H1 (cell line): ENCODE data around the gene FAM72B. TPM values are rescaled to one million over a fixed set of nuclear protein-coding genes. Genes with fewer than 3 reads are reported as not detected.
"Not testable (repeated sequence)": the region's sequence is repeated elsewhere in the genome, so short reads cannot be mapped to it uniquely, and the experiment has no call there.

ENCODE experiments used
- CTCF ChIA-PET: fragments of 300-600 bp; sonication (Branson Sonifier 250); formaldehyde crosslinking; loops from one replicate; lab custom pipeline; 2021; ENCODE audit not compliant: partially characterized antibody; lab: Charles Lee
- POLR2A ChIA-PET: fragments of 300-600 bp; sonication (Branson Sonifier 250); formaldehyde crosslinking; loops from one replicate; lab custom pipeline; 2021; ENCODE audit warnings: inconsistent platforms; ENCODE audit not compliant: partially characterized antibody; lab: Charles Lee
- DNase-seq, 2 experiments: peaks; one replicate each; pipeline versions ENCODE4 v3.0.0 to v3.0.0-alpha.2; 2010 to 2022; ENCODE audit warnings: low spot score in 2 of 2, low read depth in 1 of 2, mixed read lengths in 1 of 2
- FAIRE-seq: peaks from 2 replicates; lab custom pipeline; 2011; peaks lifted over from hg19 to GRCh38; lab: Jason Lieb, UNC
- H2AFZ ChIP-seq: 2 replicates; pipeline ENCODE4 v1.8.1; 2012; ENCODE audit warnings: low read length, inconsistent platforms
- H2AK5ac ChIP-seq: 2 replicates; pipeline ENCODE4 v1.6.1; 2013; ENCODE audit warnings: low read depth, low read length
- H2BK120ac ChIP-seq: replicated peaks from 2 replicates; pipeline ENCODE3; 2013; ENCODE audit warnings: low read depth, low read length, inconsistent platforms
- H2BK12ac ChIP-seq: 2 replicates; pipeline ENCODE4 v1.6.1; 2013; ENCODE audit warnings: low read depth, low read length
- H2BK15ac ChIP-seq: 2 replicates; pipeline ENCODE4 v1.6.1; 2013; ENCODE audit warnings: low read length
- H2BK20ac ChIP-seq: 2 replicates; pipeline ENCODE4 v1.6.1; 2013; ENCODE audit warnings: low read length
- H2BK5ac ChIP-seq: 2 replicates; pipeline ENCODE4 v1.6.1; 2013; ENCODE audit warnings: low read depth, low read length
- H3K14ac ChIP-seq: 2 replicates; pipeline ENCODE4 v1.6.1; 2013; ENCODE audit warnings: inconsistent platforms; ENCODE audit not compliant: insufficient read length
- H3K18ac ChIP-seq: 2 replicates; pipeline ENCODE4 v1.6.1; 2013; ENCODE audit warnings: low read length; ENCODE audit errors: extremely low read depth
- H3K23ac ChIP-seq: 2 replicates; pipeline ENCODE4 v1.6.1; 2013; ENCODE audit warnings: inconsistent platforms; ENCODE audit not compliant: insufficient read length
- H3K23me2 ChIP-seq: 2 replicates; pipeline ENCODE4 v1.6.1; 2013; ENCODE audit warnings: low read depth, low read length
- H3K27ac ChIP-seq: 2 replicates; pipeline ENCODE4 v1.6.1; 2011; ENCODE audit warnings: low read depth, low read length, inconsistent platforms
- H3K27me3 ChIP-seq, 4 experiments: replicated peaks in 1 of 4; 1 replicate in 1 of 4; 2 replicates in 3 of 4; pipeline versions ENCODE4 v1.6.1 to v1.8.1; 2011 to 2013; ENCODE audit warnings: low read length in 3 of 4, mild to moderate bottlenecking in 3 of 4, inconsistent platforms in 2 of 4, mixed read lengths in 2 of 4, moderate library complexity in 1 of 4; ENCODE audit not compliant: control insufficient read depth in 3 of 4, insufficient read depth in 3 of 4; ENCODE audit errors: extremely low read depth in 1 of 4
- H3K36me3 ChIP-seq, 4 experiments: 2 replicates each; pipeline versions ENCODE4 v1.6.1 to v1.8.1; 2011 to 2013; ENCODE audit warnings: mild to moderate bottlenecking in 4 of 4, low read length in 3 of 4, moderate library complexity in 2 of 4, control low read depth in 1 of 4, inconsistent platforms in 1 of 4; ENCODE audit not compliant: insufficient read depth in 4 of 4, control insufficient read depth in 2 of 4
- H3K4ac ChIP-seq: replicated peaks from 2 replicates; pipeline ENCODE3; 2013; ENCODE audit warnings: low read length, low read depth, mixed read lengths, inconsistent platforms; ENCODE audit not compliant: insufficient read length
- H3K4me1 ChIP-seq, 4 experiments: replicated peaks in 1 of 4; 1 replicate in 1 of 4; 2 replicates in 3 of 4; pipeline versions ENCODE4 v1.6.1 to v1.8.1; 2011 to 2013; ENCODE audit warnings: low read length in 3 of 4, inconsistent platforms in 2 of 4, mixed read lengths in 1 of 4; ENCODE audit not compliant: insufficient read depth in 4 of 4, control insufficient read depth in 3 of 4
- H3K4me2 ChIP-seq, 2 experiments: 2 replicates each; pipeline versions ENCODE4 v1.6.1 to v1.8.1; 2011 to 2013; ENCODE audit warnings: low read depth in 2 of 2, low read length in 2 of 2, control low read depth in 1 of 2, inconsistent platforms in 1 of 2, mild to moderate bottlenecking in 1 of 2; ENCODE audit not compliant: insufficient read depth in 1 of 2
- H3K4me3 ChIP-seq, 4 experiments: fragments of 200-600, 300-600 bp in 1 of 4; sonication (generic), shearing (Covaris generic), sonication (Bioruptor Twin) in 1 of 4; 2 replicates each; pipeline versions ENCODE4 v1.5.1 to v1.8.1; 2011 to 2016; ENCODE audit warnings: low read length in 4 of 4, low read depth in 3 of 4, control low read depth in 2 of 4, inconsistent platforms in 2 of 4, mild to moderate bottlenecking in 2 of 4, mixed read lengths in 1 of 4, moderate library complexity in 1 of 4; ENCODE audit not compliant: insufficient read depth in 2 of 4; ENCODE audit errors: extremely low read depth in 1 of 4
- H3K56ac ChIP-seq: replicated peaks from 2 replicates; pipeline ENCODE3; 2013; ENCODE audit warnings: low read depth, mild to moderate bottlenecking, mixed read lengths, low read length, inconsistent platforms; ENCODE audit not compliant: insufficient read length
- H3K79me1 ChIP-seq: 2 replicates; pipeline ENCODE4 v1.6.1; 2013; ENCODE audit warnings: low read depth, low read length, control low read depth
- H3K79me2 ChIP-seq, 2 experiments: 2 replicates each; pipeline versions ENCODE4 v1.6.1 to v1.8.1; 2012 to 2013; ENCODE audit warnings: low read length in 2 of 2, mild to moderate bottlenecking in 2 of 2, inconsistent platforms in 1 of 2; ENCODE audit not compliant: insufficient read depth in 2 of 2, control insufficient read depth in 1 of 2
- H3K9ac ChIP-seq, 4 experiments: replicated peaks in 1 of 4; 1 replicate in 1 of 4; 2 replicates in 3 of 4; pipeline versions ENCODE4 v1.6.1 to v1.8.1; 2011 to 2013; ENCODE audit warnings: low read depth in 3 of 4, low read length in 3 of 4, control low read depth in 2 of 4, mild to moderate bottlenecking in 2 of 4, moderate library complexity in 2 of 4, inconsistent platforms in 1 of 4; ENCODE audit errors: extremely low read depth in 1 of 4
- H3K9me3 ChIP-seq, 2 experiments: 2 replicates each; pipeline versions ENCODE4 v1.6.1 to v1.8.1; 2012 to 2013; ENCODE audit warnings: mild to moderate bottlenecking in 2 of 2, moderate library complexity in 2 of 2, control low read depth in 1 of 2, inconsistent platforms in 1 of 2, low read depth in 1 of 2, low read length in 1 of 2, mixed read lengths in 1 of 2; ENCODE audit not compliant: insufficient read depth in 2 of 2
- H4K20me1 ChIP-seq, 2 experiments: replicated peaks in 1 of 2; 2 replicates each; pipeline versions ENCODE3 to v1.8.1; 2011 to 2013; ENCODE audit warnings: inconsistent platforms in 2 of 2, low read length in 2 of 2, mild to moderate bottlenecking in 1 of 2; ENCODE audit not compliant: insufficient read depth in 2 of 2, control insufficient read depth in 1 of 2
- H4K5ac ChIP-seq: 2 replicates; pipeline ENCODE4 v1.6.1; 2013; ENCODE audit warnings: low read length, low read depth, mixed read lengths, inconsistent platforms; ENCODE audit not compliant: insufficient read length
- H4K8ac ChIP-seq: 2 replicates; pipeline ENCODE4 v1.8.0; 2013; ENCODE audit warnings: mild to moderate bottlenecking, moderate library complexity, low read length, inconsistent platforms; ENCODE audit not compliant: insufficient read depth; ENCODE audit errors: extremely low read depth
- H4K91ac ChIP-seq: replicated peaks from 2 replicates; pipeline ENCODE3; 2013; ENCODE audit warnings: low read length, mixed read lengths, inconsistent platforms; ENCODE audit not compliant: insufficient read length
- WGBS, 2 experiments: shearing (Covaris generic) in 1 of 2; methylation state at CpG; one replicate each; pipeline versions ENCODE4 v1.1.6 to v1.1.7; 2013 to 2015; ENCODE audit warnings: low lambda C conversion rate in 2 of 2, mixed read lengths in 2 of 2, inconsistent platforms in 1 of 2, low coverage in 1 of 2, missing lambda C conversion rate in 1 of 2; ENCODE audit not compliant: insufficient replicate concordance in 2 of 2, insufficient coverage in 1 of 2, insufficient read length in 1 of 2; ENCODE audit errors: extremely low coverage in 1 of 2, missing lambda C conversion rate in 1 of 2; 5-methylcytosine and 5-hydroxymethylcytosine counted together
- polyA plus RNA-seq, 7 experiments: library from polyadenylated mRNA; depleted of rRNA in 3 of 7; stranded (reverse) in 5 of 7; unstranded in 2 of 7; fragments of >200 nt in 5 of 7; fragments of 200-250 nt in 2 of 7; gene quantifications; 1 replicate in 5 of 7; 2 replicates in 1 of 7; 4 replicates in 1 of 7; pipeline versions ENCODE4 v1.2.1 to v1.2.3, GENCODE V29; 2011 to 2013; ENCODE audit warnings: missing spikeins in 2 of 7, mixed read lengths in 2 of 7
- total RNA-seq: library from RNA; stranded (reverse); fragmentation: NEBNext Ultra II Directional; extraction: Animal tissue kit (Norgen Biotek cat#: 25700); gene quantifications from 2 replicates; pipeline ENCODE4 v1.2.1, GENCODE V29; 2021

FAM72B gene
- total and polyA plus RNA-seq, 2 of the 8 experiments (the other 6 are each of a cell fraction or from before 2014, with no cell fraction given): 7.7 to 20.7 TPM

DNA sequence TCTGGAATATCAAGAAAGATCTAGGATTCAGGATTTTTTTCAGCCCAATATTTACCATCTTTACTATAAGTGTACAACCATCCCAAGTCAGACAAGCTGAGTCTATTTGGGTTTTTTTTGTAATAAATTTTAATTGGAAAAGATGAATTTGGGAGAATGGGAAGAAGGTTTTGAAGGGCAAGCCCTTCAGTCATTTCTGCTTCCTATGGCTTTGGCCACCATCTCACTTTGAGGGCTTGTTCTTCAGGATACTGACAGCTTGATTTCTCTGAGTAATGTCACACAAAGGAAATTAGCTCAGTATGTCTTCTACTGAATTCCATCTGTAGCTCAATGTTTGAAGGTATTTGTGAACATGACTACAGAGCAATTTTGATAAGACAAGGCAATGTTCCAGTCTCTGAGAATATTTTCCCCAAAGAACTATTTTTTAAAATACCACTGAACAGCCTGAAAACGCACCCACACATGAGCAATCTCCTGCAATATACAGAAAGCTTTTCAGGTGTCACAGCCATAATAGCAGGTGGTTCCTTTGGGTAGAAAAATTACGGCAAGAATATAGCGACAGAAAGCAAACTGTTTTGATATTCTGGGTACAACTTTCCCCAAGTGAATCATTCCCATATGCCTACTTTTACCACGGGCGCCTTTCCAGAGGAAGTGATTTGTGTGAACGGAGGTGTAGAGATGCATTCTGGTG, 22.8 kb downstream of the FAM72B start:
- H3K9ac ChIP-seq, H3K23me2 ChIP-seq, H2AFZ ChIP-seq, H4K20me1 ChIP-seq, H4K5ac ChIP-seq, H3K56ac ChIP-seq, H3K18ac ChIP-seq, H3K27ac ChIP-seq, H2BK120ac ChIP-seq, H3K79me1 ChIP-seq, DNase-seq, H4K8ac ChIP-seq, H4K91ac ChIP-seq, H3K4me2 ChIP-seq, CTCF ChIA-PET, H2BK12ac ChIP-seq, H3K36me3 ChIP-seq, H2BK15ac ChIP-seq, H2BK5ac ChIP-seq, H2AK5ac ChIP-seq, H2BK20ac ChIP-seq, H3K4me3 ChIP-seq, H3K9me3 ChIP-seq, POLR2A ChIA-PET, H3K14ac ChIP-seq, H3K4me1 ChIP-seq, H3K79me2 ChIP-seq, H3K27me3 ChIP-seq, H3K23ac ChIP-seq, FAIRE-seq, H3K4ac ChIP-seq: not testable (repeated sequence)
- 91% methylated on average over 3 of the region's 6 CpGs; no CpG with 5 or more reads in 1 of the 2 experiments for WGBS, 2 experiments

DNA sequence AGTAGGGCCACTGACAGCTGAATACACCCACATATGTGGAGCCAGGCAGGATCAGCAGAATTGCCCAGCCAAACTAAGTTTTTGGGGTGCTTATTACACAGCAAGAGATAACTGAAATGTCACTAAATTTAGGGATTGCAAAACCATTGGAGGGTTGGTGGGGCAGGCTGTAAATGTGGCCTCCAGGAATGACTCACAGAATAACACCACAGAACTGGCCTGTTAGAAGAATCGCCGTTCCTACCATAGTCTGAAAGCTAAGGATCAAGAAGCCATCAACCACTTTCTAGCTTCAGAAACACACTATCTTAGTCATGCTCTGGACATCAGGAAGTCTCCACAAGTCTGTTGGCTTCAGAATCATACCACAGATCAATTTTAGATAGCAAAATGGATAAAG, 24.0 kb downstream of the FAM72B start:
- H3K79me1 ChIP-seq, H4K20me1 ChIP-seq, H3K4me3 ChIP-seq, FAIRE-seq, H3K23ac ChIP-seq, H2BK15ac ChIP-seq, H3K27ac ChIP-seq, H2BK5ac ChIP-seq, CTCF ChIA-PET, H3K4me1 ChIP-seq, POLR2A ChIA-PET, H2BK120ac ChIP-seq, H2BK20ac ChIP-seq, H3K14ac ChIP-seq, H4K5ac ChIP-seq, H3K79me2 ChIP-seq, DNase-seq, H4K8ac ChIP-seq, H3K27me3 ChIP-seq, H3K9ac ChIP-seq, H3K23me2 ChIP-seq, H3K36me3 ChIP-seq, H3K9me3 ChIP-seq, H3K4me2 ChIP-seq, H2AK5ac ChIP-seq, H3K56ac ChIP-seq, H3K18ac ChIP-seq, H4K91ac ChIP-seq, H2BK12ac ChIP-seq, H2AFZ ChIP-seq, H3K4ac ChIP-seq: not testable (repeated sequence)
- WGBS, 2 experiments: no CpG with 5 or more reads among the region's 2 CpGs
